Motor neuron (in vitro differentiated cells): Measurements from ENCODE around the gene SEMA3E. TPM values are rescaled to one million over a fixed set of nuclear protein-coding genes. Genes with fewer than 3 reads are reported as not detected.

ENCODE experiments used
- ATAC-seq, 8 experiments: fragments of 200-7000 bp; cut with Tn5 transposase; replicated peaks in 6 of 8; 2 replicates each; pipeline ENCODE4 v1.8.0; 2021; ENCODE audit warnings: mild to moderate bottlenecking in 8 of 8, moderate library complexity in 8 of 8
- H3K27ac ChIP-seq, 2 donors: fragments of 250-450 bp; sonication (Bioruptor Pico); 2 replicates each; pipeline ENCODE4 v1.9.0; 2021; ENCODE audit warnings: antibody characterized with exemption in 2 of 2, mild to moderate bottlenecking in 2 of 2, moderate library complexity in 1 of 2
- H3K4me1 ChIP-seq, 2 donors: fragments of 250-450 bp; sonication (Bioruptor Pico); replicated peaks in 1 of 2; 2 replicates each; pipeline ENCODE4 v1.6.1; 2021; ENCODE audit warnings: antibody characterized with exemption in 2 of 2, mild to moderate bottlenecking in 2 of 2, moderate library complexity in 1 of 2
- H3K4me3 ChIP-seq, 5 donors: fragments of 250-450 bp; sonication (Bioruptor Pico); 2 replicates each; pipeline ENCODE4 v1.9.0; 2021; ENCODE audit warnings: antibody characterized with exemption in 5 of 5, mild to moderate bottlenecking in 5 of 5, moderate library complexity in 4 of 5
- WGBS, 10 experiments: fragments of 450-650 bp; shearing (Covaris generic); methylation state at CpG; one replicate each; pipeline ENCODE4 v1.0.0; 2022; 5-methylcytosine and 5-hydroxymethylcytosine counted together
- in situ Hi-C, 9 experiments: fragments of 400-800 bp; cut with MboI; loops; one replicate each; pipeline ENCODE4 v1.15.0; 2021; ENCODE audit warnings: low sequenced_read_pairs in 9 of 9, low pct_unique_long_range_greater_than_20kb in 2 of 9; ENCODE audit not compliant: unreplicated experiment in 9 of 9
- total RNA-seq, 8 experiments: library from RNA; unstranded; fragments of 300-600 nt; gene quantifications; 2 replicates each; pipeline versions ENCODE4 v1.2.3 to v1.2.4, GENCODE V29; 2022

Gene SEMA3E
- total RNA-seq, 8 experiments from 2014 or later: 1.2 to 14.1 (median 7.0) TPM

GRCh38 chr7:83326223-83326622 lies 322.7 kb downstream of the SEMA3E start:
- WGBS, 10 experiments: 0 to 83% (median 67%) methylated on average over 1 to 2 of the region's 2 CpGs; no CpG with 5 or more reads in 5 of the 10 experiments
- no peak for ATAC-seq
- Histone ChIP-seq H3K4me3 (no peak overlapping the region), H3K4me1 (no peaks in the 10 kb centered on the region), H3K27ac (no peak overlapping the region)
- in situ Hi-C loops: no loop called here

DNA sequence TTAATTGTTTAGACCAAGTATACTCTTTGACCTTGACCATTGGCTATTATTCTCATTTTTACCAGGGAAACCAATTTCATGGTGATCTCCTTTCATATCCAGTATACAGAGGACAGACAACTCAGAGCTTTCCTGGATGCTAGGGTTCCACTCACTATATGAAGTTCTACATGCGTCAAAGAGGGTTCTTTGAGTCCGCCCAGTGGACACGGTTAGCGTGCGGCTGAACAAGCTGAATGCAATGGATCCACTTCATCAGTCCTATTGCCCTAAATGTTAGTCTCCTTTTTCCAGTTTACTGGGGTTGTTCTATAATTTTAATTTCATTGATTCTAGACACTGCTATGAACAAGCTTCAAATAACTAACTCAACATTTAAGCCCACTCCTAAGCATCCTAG lies 323.9 kb downstream of the SEMA3E start:
- in situ Hi-C loops: no loop called here
- Histone ChIP-seq H3K4me1 (no peaks in the 10 kb centered on the region), H3K4me3 (no peak overlapping the region), H3K27ac (no peak overlapping the region)
- no peak for ATAC-seq
- 33 to 100% (median 95%) methylated on average over 1 to 4 of the region's 5 CpGs; no CpG with 5 or more reads in 2 of the 10 experiments for whole genome bisulfite sequencing, 10 experiments

- Histone ChIP-seq H3K4me1 (no peaks in the 10 kb centered on the region), H3K4me3 (no peak overlapping the region), H3K27ac (no peak overlapping the region)
- in situ Hi-C loops: no loop called here
- ATAC-seq: no peak
- WGBS, 10 experiments: 20 to 100% (median 88%) methylated on average over 1 to 2 of the region's 2 CpGs; no CpG with 5 or more reads in 4 of the 10 experiments
These were observed 324.3 kb downstream of the SEMA3E start for GRCh38 chr7:83324596-83324995.

DNA sequence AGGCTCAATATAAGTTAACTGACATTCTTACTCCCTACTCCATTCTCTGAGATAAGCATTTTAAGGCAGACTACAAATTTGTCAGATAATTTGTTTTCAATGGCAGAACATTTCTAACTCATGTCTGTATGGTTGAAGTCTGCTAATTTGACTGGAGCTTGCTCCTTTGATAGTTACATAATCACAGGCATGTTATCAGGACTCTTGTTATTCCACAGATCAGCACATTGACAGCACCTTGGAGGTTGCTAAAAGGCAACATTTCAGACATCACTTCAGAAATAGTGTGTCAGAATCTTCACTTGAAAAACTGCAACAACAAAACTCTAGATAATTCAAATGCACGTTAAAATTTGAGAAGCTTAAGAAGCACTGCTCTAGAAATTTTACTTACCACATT lies 327.9 kb downstream of the SEMA3E start:
- Histone ChIP-seq H3K27ac (no peak overlapping the region), H3K4me3 (no peak overlapping the region), H3K4me1 (no peaks in the 10 kb centered on the region)
- in situ Hi-C loops: no loop called here
- ATAC-seq: no peak
- whole genome bisulfite sequencing, 10 experiments: 45 to 100% (median 88%) methylated on average over 1 of the region's 1 CpG; no CpG with 5 or more reads in 1 of the 10 experiments

DNA sequence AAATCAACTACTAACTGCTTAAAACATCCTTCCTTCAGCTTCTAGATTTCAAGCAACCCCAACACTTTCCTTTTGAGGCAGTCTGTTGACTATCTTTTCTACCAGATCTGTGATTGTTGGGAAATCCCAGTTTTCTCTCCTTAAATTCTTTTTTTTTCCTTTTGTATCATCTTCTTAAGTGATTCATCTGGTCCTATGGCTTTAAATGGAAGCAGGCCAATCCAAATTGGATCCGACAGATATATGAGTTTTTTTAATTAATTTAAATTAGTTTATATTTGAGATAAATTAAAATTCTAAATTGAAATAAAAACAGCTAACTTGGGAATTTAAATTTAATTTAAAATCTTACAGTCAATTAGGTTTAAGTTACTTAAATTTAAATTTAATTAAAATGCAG lies 335.0 kb downstream of the SEMA3E start:
- WGBS, 10 experiments: 8 to 100% (median 96%) methylated on average over 1 of the region's 1 CpG
- H3K4me1 ChIP-seq: no peaks in the 10 kb centered on the region
- no peak overlapping the region for H3K4me3 ChIP-seq
- in situ Hi-C loops: no loop called here
- H3K27ac ChIP-seq: no peak overlapping the region
- ATAC-seq: no peak
